Subcutaneous adipose tissue (tissue), 4 donors: ENCODE measurements around the gene TMEM184A. TPM values are rescaled to one million over a fixed set of nuclear protein-coding genes. Genes with fewer than 3 reads are reported as not detected.

ENCODE experiments used
- total RNA-seq, 4 donors: library from RNA; depleted of rRNA; stranded (reverse); fragments of >200 nt; gene quantifications; one replicate each; pipeline ENCODE4 v1.1.0, GENCODE V29; 2016
- TF ChIP-seq, protein P1 (sequence below): fragments of 450-650 bp; IDR thresholded peaks from one replicate; pipeline ENCODE4 v1.5.1; 2016; ENCODE audit warnings: low read depth, mild to moderate bottlenecking, control low read depth, antibody characterized with exemption, moderate library complexity

TMEM184A gene
- total RNA-seq, 4 donors from 2014 or later: under 0.01 to 0.17 TPM; not detected in 2

DNA sequence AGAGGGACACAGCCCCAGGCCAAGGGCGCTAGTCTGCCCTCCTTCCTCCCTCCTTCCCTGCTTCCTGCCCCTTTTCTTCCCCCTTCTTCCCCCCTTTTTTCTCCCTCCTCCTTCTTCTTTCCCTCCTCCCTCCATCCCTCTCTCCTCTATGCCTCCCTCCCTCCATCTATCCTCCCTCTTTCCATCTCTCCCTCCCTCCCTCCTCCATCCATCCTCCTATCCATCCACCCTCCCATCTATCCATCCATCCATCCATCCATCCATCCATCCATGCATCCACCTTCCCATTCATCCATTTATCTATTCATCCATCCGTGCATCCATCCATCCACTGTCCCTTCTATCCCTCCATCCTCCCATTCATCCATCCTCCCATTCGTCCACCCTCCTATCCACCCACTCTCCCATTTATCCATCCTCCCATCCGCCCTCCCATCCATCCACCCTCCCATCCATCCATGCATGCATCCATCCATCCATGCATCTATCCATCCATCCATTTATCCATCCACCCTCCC lies 38.0 kb upstream of the TMEM184A start:
- TF ChIP-seq, protein P1, sequence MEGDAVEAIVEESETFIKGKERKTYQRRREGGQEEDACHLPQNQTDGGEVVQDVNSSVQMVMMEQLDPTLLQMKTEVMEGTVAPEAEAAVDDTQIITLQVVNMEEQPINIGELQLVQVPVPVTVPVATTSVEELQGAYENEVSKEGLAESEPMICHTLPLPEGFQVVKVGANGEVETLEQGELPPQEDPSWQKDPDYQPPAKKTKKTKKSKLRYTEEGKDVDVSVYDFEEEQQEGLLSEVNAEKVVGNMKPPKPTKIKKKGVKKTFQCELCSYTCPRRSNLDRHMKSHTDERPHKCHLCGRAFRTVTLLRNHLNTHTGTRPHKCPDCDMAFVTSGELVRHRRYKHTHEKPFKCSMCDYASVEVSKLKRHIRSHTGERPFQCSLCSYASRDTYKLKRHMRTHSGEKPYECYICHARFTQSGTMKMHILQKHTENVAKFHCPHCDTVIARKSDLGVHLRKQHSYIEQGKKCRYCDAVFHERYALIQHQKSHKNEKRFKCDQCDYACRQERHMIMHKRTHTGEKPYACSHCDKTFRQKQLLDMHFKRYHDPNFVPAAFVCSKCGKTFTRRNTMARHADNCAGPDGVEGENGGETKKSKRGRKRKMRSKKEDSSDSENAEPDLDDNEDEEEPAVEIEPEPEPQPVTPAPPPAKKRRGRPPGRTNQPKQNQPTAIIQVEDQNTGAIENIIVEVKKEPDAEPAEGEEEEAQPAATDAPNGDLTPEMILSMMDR: no peak

DNA sequence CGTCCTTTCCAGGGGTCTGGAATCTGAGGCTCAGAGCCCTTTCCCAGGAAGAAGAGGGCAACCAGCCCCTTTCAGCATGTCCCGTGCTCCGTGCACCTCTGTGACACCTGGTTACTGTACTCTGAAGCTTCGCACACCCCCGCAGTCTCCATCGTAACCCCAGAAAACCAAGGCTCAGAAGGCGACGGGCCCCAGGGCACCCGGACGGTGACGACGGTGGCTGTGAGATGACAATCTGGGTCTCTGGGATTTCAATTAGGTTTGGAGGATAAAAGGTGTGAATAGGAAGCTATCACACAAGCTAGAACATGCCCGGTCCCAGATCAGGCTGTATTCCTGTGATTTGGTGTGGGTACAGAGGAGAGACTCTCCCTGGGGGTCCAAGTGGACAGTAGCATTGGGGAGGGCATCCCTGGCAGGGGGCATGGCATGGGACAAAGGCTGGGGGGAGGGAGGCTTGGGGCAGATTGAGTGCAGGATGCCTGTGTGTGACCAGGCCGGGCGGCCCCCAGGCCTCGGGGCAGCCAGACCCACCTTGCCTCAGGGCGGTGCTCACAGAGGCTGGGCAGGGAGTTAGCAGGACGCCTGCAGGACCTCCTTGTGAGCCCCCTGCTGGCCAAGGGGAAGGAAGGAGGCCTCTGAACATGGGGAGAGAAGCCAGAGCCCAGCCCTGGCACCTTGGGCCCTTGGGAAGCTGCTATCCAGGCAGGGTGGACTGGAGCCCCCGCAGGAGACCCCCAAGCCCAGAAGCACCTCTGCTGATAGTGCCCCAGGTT lies 37.3 kb upstream of the TMEM184A start:
- TF ChIP-seq, protein P1: no peak

DNA sequence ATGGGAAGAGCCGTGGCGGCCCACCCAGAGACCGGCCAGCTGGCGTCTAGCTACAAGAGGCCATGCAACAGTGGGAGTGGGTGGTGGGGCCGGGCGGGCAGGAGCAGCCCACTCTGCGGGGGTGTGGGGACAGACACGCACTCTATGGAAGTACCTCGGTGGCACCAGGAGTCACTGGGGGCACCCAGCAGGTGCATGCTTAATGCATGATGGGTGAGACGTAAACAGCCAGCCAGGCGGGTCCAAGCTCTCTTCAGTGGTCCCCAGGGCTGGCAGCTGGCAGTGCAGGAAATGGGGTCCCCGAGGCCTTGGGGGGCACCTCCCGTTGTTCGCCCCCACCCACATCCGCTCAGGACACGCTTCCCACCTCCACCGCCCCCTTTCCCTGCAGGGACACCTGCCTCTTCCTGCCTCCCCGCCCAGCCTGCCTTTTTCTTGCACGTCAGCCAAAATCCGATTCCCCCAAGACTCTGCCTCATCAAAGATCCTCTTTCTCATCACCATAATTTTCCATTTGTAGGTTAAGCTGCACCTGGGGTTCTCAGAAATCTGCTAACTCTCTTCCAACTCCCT lies 36.4 kb upstream of the TMEM184A start:
- TF ChIP-seq, protein P1: no peak

DNA sequence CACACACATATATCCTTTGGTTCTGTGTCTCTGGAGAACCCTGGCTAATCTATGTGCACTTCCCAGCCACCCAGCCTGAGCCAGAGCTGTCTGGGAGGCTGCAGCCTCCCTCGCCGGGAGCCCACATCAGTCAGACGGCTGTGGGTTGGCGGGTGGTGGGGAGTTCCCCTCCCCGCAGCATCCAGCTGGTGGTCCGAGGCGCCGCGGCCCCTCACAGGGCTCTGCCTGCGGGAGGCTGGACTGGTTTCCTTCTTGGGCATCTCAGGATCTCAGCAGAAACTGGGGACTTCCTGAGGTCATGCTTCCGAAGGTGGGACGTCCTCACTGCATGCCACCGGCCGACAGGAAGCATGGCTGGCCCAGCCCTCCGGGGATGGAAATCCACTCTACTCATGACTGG lies 35.9 kb upstream of the TMEM184A start:
- TF ChIP-seq, protein P1: no peak

DNA sequence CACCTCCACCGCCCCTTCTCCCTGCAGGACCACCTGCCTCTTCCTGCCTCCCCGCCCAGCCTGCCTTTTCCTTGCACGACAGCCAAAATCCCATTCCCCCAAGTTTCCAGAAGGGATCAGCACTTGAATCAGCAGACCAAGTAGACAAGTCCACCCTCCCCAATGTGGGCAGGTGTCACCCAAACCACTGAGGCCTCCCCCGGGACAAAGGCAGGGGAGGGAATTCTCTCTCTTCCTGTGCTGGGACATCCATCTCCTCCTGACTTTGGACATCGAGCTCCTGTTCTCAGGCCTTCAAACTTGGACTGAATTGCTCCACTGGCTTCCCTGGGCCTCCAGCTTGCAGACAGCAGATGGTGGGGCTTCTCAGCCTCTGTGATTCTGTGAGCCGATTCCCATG lies 35.4 kb upstream of the TMEM184A start:
- TF ChIP-seq, protein P1: no peak

DNA sequence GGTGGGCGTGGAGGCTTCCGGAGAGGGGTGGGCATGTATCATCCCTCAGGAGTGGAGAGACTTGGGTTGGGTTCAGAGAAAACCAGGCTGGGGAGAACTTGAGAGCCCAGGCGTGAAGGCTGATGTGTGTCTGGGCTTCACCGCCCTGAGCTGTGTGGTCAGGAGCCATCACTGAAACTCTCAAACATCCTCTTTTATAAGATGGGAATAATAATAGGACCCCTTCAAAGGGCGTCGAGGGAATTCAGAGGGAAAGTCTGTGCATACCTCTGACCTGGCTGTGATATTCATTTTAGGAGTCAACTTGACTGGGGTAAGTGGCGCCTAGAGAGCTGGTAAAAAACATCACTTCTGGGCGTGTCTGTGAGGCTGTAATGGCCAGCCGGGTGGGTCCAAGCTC lies 34.9 kb upstream of the TMEM184A start:
- TF ChIP-seq, protein P1: no peak

DNA sequence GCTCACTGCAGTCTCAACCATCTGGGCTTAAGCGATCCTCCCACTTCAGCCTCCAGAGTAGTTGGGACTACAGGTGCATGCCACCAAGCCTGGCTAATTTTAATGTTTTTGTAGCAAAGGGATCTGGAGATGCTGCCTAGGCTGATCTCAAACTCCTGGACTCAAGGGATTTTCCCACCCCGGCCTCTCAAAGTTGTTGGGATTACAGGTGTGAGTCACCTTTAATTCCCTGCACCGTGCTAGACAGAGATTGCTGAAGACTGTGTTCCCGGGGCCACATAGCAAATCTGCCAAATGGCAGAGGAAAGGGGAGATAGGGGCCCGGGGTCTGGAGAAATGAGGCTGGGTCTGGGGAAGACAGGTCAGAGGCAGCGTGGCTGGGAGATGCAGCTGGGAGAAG lies 34.5 kb upstream of the TMEM184A start:
- TF ChIP-seq, protein P1: no peak
